HG02678 (cell line): ENCODE data around the gene PSMD11.

Experiments used
- ATAC-seq: cut with Tn5 transposase; IDR thresholded peaks from one replicate; pipeline ENCODE4 v1.9.1; 2021; ENCODE audit warnings: mild to moderate bottlenecking, moderate library complexity; ENCODE audit not compliant: unreplicated experiment

PSMD11 gene

GRCh38 chr17:32489320-32490100, 45.2 kb downstream of the PSMD11 start:
- ATAC-seq = no peak

GRCh38 chr17:32490101-32490482, 45.8 kb downstream of the PSMD11 start:
- ATAC-seq = no peak

- no peak for ATAC-seq
These were observed 47.3 kb downstream of the PSMD11 start for GRCh38 chr17:32491371-32492263.

- ATAC-seq = no peak
These were observed 47.9 kb downstream of the PSMD11 start for GRCh38 chr17:32492264-32492589.

GRCh38 chr17:32492648-32493289, 48.5 kb downstream of the PSMD11 start:
- ATAC-seq = no peak

- ATAC-seq = no peak
These were observed 49.3 kb downstream of the PSMD11 start for GRCh38 chr17:32493571-32493970.

- no peak for ATAC-seq
These were observed 49.7 kb downstream of the PSMD11 start for GRCh38 chr17:32493976-32494513.

GRCh38 chr17:32494621-32495358, 50.5 kb downstream of the PSMD11 start:
- ATAC-seq = no peak

- no peak for ATAC-seq
These were observed 51.3 kb downstream of the PSMD11 start for GRCh38 chr17:32495359-32496231.

GRCh38 chr17:32496395-32497073, 52.2 kb downstream of the PSMD11 start:
- no peak for ATAC-seq

- ATAC-seq = no peak
These were observed 53.3 kb downstream of the PSMD11 start for GRCh38 chr17:32497431-32498205.

- no peak for ATAC-seq
These were observed 54.1 kb downstream of the PSMD11 start for GRCh38 chr17:32498391-32498790.

GRCh38 chr17:32502013-32502412, 57.7 kb downstream of the PSMD11 start:
- ATAC-seq = no peak

- ATAC-seq = no peak
These were observed 58.4 kb downstream of the PSMD11 start for GRCh38 chr17:32502710-32503109.

- ATAC-seq = peak; percentile 87
These were observed 59.2 kb downstream of the PSMD11 start for GRCh38 chr17:32503251-32504165.

- no peak for ATAC-seq
These were observed 60.1 kb downstream of the PSMD11 start for GRCh38 chr17:32504166-32504990.
